Measurements from ENCODE around the gene KRTAP19-8. TPM values are rescaled to one million over a fixed set of nuclear protein-coding genes. Genes with fewer than 3 reads are reported as not detected.

Gene KRTAP19-8
- total RNA-seq, 1 experiment from 2014 or later, result not detected

DNA sequence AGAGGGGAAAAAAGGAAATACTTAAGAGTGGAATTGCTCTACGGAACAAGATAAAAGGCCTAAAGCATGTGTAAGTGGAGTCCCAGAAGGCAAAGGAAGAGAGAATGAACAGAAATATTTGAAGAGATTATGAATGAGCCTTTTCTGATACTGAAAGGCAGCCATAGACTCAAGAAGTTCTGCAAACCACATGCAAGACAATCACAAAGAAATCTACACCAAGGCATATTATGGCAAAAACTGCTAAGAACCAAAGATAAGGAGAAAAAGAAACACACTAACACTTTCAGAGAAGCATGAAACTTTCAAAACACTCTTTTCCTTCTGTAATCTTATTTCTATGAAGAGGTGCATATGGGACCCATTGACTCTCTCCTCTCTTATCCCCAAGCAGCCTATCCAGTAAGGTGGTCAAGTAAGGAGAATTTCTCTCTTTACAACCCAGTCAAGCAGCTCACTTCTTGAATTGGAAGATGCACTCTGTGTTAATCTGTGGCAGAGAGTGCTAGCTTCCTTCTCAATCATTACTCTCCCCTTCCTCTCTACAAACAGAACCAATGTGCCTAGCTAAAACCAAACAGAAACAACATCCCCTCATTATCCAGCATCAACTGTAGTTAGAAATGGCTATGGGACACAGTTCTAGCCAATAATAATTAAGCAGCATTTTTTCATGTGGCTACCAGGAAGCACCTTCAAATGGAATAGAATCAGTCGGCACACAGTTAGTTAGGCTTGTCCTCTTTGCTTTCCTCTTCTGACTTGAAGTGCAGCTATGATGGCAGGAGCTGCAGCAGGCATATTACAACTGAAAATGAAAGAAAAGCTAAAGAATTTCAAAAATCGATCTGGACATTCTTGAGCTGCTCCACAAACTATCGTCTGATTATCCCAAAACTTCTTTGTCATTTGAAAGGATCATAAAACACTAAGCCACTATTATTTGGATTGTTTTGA, 25.9 kb downstream of the KRTAP19-8 start:
- DNase-seq (ENCODE audit: low spot score), result no peak

DNA sequence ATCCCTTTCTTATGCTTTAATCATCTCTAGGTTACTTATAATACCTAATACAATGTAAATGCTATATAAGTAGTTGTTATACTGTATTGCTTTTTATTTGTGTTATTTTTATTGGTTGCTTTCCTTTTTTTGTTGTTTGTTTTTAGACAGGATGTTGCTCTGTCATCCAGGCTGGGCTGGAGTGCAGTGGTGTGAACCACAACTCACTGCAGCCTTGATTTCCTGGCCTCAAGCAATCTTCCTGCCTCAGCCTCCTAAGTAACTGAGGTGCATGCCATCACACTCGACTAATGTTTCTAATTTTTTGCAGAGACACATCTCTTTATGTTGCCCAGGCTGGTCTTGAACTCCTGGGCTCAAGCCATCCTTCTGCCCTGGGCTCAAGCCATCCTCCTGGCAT, 26.9 kb downstream of the KRTAP19-8 start:
- DNase-seq (ENCODE audit: low spot score), result no peak

DNA sequence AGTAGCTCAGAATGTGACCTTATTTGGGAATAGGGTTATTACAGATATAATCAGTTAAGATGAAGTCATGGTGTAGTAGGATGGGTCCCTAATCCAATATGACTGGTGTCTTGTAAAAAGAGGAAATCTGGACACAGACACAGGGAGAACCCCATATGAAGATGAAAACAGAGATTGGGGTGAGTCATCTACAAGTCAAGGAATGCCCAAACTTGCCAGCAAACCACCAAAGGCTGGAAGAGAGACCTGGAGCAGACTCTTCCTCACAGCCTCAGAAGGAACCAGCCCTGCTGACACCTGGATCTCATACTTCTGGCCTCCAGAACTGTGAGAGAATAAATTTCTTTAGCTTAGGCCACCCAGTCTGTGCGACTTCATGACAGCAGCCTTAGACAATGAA, 29.9 kb downstream of the KRTAP19-8 start:
- no peak for DNase-seq (ENCODE audit: low spot score)

DNA sequence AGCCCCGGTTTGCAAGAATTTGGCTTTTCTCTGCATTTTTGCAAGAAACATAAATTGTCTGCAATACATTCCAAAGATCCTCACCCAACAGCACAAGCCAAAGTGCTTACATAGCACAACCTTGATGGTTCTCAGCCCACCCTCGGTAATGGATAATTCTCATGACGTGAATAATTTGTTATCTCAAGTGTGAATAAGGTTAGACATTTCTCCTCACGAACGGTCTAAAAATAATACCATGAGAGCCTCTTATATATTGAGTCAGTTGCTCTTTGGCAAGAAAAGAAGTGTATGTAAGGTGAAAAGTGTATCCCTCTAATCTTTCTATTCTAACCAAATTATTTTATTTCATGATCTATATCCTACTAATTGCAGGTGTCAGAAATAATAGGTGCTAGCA, 33.3 kb downstream of the KRTAP19-8 start:
- DNase-seq (ENCODE audit: low spot score), result no peak

DNA sequence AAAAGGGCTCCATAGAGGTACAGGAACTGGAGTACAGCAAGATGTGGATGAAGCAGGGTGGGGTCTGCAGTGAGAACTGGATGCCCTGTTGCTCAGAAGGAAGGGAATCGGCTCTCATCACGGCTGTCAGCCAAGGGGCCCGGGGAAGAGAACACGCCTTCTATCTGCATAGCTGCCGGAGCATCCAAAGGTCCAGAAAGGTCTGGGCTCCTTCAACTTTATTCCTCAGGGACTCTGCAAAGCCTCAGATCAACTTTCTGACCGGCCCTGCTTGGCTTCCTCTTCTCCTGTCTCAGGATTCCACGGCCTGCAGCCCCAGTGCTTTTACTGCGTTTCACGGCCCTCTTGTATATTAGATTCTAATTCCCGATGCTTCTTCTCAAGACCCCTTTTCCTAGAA, 34.8 kb downstream of the KRTAP19-8 start:
- DNase-seq (ENCODE audit: low spot score), result no peak

DNA sequence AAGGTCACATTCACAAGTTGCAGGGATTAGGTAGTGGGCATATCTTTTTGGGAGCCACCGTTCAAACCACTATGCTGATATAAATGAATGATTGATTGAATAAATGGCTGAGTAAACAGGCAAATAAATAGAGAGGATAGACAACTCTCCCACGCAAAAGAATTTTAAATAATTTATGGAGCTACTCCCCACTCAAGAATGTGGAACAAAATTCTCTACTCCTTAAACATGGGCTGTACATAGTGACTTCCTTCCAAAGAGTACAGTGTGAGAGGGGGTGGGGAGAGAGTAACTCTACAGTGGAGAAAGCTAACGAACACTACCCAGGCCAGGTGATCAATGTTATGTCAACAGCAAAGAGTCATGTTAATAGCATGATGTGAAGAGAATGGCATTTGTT, 40.7 kb downstream of the KRTAP19-8 start:
- no peak for DNase-seq (ENCODE audit: low spot score)

DNA sequence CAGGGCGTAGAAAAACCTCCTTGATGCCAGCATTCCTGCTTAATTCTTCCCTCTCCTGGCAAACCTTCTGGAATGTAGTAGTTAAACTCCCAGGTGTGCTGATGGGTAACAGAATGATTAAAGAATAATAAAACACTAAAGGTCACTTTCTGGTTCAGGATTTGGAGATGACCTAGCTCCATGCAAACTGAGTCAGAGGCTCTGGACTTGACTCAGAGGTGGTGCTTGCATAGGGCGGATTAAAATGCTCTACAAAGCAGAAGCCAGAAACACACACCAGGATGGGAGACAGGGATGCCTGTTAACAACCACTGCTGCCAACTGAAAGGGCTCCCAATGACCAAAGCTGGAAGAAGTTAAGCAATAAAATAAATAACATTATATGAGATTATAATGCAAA, 41.5 kb downstream of the KRTAP19-8 start:
- no peak for DNase-seq (ENCODE audit: low spot score)

DNA sequence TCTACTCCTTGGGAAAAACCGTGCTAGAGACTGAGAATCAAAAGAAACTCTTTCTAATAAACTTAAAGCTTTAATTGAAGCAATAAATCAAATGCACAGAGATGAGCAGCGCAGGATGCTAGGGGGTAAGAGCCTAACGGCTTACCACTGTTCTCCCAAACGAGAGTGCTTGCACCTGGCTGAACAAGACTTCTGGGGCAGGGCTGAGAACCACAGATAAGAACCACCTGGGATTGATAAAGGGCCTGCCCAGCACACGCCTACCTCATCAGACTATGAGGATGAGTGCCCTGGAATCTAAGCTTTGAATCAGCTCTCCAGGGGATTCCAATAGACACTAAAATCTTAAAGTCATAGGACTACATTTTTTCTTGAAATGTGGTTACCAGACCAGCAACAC, 43.3 kb downstream of the KRTAP19-8 start:
- no peak for DNase-seq (ENCODE audit: low spot score)

DNA sequence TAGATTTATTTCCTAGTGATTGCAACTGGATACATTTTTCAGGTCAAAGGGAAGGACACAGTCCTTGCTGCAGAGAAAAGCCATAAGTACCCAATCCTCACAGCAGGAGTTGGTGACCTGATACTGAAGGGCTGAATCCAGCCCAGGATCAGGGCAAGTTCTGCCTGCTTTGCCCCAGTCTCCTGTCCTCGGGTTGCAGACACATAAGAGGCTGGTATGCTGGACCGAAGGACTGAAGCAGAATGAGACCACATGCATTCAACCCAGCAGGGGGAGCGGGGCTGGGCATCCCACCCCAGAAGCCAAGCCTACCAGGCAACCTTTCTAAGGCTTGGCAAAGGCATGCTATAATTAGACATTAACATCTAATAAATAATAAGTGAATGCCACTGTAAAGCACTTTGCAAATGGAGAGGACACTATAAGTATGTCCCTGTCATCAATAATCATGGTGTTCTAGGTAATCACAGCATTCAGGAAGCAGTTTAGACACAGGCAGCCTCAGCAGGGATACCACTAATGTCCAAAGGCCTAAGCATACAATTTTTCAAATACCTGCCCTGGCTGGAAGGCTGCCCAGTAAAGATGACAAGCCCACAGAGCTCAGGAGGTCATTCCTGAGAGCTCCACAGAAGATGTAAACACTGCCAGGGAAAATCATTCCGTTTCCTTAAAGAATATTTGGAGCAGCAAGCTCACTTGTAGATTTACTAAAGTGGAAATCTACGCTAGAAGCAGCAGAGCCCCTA, 47.6 kb downstream of the KRTAP19-8 start:
- DNase-seq (ENCODE audit: low spot score), result no peak

DNA sequence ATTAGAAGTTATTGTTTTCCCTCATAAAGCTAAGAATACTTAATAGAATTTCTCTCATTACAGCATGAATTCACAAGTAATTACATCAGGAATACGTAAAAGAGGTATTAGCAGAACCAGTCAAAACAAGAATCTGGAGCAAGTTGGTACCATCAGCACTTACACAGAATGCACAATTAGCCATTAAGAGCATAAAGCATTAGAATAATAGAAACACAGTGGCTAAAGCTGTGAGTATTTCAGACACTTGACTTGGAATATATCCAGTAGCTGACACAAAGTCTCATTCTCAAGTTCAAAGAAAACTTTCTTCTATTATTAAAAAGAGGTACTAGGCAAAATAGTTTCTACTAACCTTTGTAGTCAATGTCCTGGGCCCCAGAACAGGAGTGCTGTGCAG, 49.6 kb downstream of the KRTAP19-8 start:
- no peak for DNase-seq (ENCODE audit: low spot score)

Other genes with a start within 250 kb of the KRTAP19-8 start
- not detected in 2 replicates for gene KRTAP8-1, start 225.2 kb downstream of the KRTAP19-8 start, total RNA-seq (2014; rRNA removed; shearing (Covaris generic))
- not detected in 2 replicates for gene KRTAP7-1, start 208.7 kb downstream of the KRTAP19-8 start, total RNA-seq (2014; rRNA removed; shearing (Covaris generic))
- not detected in 2 replicates for gene KRTAP11-1, start 156.9 kb downstream of the KRTAP19-8 start, total RNA-seq (2014; rRNA removed; shearing (Covaris generic))